Left colon (tissue), 2 donors: ENCODE data around the gene PPARD. TPM values are rescaled to one million over a fixed set of nuclear protein-coding genes. Genes with fewer than 3 reads are reported as not detected.

Source experiments
- ATAC-seq: fragments of 200-7000 bp; cut with Tn5 transposase; one replicate; pipeline ENCODE4 v1.9.1; 2020; ENCODE audit warnings: mild to moderate bottlenecking, moderate library complexity
- DNase-seq, 2 donors: peaks; one replicate each; pipeline ENCODE4 v3.0.0-alpha.2; 2020
- intact Hi-C, 2 donors: fragments of 100-400 bp; cut with DNase I in 1 of 2; cut with micrococcal nuclease in 1 of 2; formaldehyde crosslinking; loops; one replicate each; pipeline versions ENCODE4 v1.11.2 to v1.14.0; 2022; cut with DNase I, micrococcal nuclease
- microRNA-seq, 2 donors: library from miRNA; unstranded; fragments of <30 nt; microRNA quantifications; one replicate each; pipeline versions ENCODE4 v1.1.0 to v1.2.0, GENCODE V29; 2020
- total RNA-seq, 2 donors: library from RNA; stranded (reverse); fragmentation: NEBNext Ultra II Directional; extraction: Animal tissue kit (Norgen Biotek cat#: 25700); gene quantifications; one replicate each; pipeline ENCODE4 v1.2.1, GENCODE V29; 2021
- donor health status: DM: no; HTN: no; CAD: no.
- donor health status: DM: yes; HTN: yes; CAD: no.

The PPARD gene
- total RNA-seq, 2 donors from 2014 or later, result 36.0 to 68.0 TPM

DNA sequence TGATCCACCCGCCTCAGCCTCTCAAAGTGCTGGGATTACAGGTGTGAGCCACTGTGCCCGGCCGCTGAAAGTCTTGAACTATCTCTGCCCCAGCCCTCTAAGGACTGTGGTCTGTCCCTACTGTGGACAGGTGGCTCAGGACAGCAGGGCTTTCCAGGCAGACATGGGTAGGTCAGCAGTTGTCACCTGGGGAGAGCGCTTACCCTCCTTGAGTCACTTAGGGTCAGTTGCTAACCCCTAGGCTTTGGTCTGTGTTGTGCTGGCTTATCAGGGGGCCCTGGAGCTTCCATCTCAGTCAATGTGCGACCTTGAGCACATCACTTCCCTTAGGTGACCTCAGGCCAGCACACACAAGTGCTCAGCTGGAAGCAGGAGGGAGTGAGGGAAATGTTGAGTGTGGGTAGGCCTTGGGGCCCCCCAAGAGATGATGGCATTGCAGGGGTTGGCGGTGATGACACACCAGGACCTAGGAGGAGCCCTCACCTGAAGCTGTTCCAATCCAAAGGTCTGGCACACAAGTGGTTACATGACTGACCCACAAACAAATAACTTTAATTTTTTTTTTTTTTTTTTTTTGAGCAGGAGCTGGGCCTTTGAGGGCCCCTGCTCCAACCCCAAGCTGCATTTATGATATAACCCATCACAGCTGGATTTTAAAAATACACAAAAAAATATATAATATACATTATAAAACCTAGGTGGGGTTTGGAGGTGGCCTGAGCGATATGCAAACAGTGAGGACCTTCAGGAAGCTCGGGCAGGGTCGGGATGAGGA is 130.9 kb downstream of the PPARD start:
- intact Hi-C loops, result no loop called here

DNA sequence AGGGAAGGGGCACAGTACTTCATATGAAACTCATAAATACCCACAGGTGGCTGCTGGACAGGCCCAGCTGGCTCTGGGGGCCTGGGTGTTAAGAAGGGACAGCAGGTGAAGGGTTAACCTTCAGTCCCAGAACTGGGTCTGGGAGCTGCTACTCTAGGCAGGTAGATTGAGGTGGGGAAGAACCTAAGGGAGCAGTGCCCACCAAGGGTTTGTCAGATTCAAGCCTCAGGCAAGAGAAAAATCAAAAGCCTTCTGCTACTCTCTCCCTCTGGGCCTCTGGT is 131.4 kb downstream of the PPARD start:
- DNase-seq (no peak), ATAC-seq (no peak)
- intact Hi-C loops, result no loop called here

More for the DNA sequence above, 130.9 kb downstream of the PPARD start:
- ATAC-seq (no peak), DNase-seq (no peak)

DNA sequence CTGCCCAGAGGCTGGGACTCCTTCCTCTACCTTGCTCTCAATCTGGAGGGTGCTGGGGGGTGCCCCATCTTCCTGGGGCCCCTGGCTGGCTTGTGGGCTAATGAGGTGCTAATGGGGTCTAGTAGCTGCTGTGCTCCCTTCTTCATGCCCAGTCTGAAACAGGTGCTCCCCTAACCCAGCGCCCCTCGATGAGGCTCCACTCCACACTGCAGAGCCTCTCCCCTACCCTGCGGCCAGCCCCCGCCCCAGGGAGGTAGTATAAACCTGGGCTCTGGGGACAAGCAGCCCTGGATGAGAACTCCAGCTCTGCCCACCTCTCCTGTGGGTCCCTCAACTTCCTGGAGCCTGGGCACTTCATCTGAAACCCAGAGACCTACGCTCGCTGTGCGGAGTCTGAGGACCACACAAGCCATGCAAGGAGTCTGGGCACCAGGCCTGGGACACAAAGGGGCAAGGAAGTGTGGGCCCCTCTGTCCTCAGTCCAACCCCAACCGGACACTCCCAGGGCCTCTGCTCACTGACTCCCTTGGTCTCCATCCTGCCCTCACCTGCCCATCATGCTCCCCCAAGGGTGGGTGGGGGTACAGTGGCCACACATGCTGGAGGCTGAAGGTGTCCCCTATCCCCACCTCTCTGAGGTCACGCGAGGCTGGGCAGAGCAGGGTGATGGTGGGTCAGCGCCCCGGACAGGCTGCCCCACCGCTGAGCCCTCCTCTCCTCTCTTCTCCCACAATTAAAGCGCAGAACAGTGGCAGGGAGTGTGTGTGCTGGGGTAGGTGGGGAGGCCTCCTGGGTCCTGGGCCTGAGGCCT is 132.0 kb downstream of the PPARD start:
- ATAC-seq, result peak; percentile 5

DNA sequence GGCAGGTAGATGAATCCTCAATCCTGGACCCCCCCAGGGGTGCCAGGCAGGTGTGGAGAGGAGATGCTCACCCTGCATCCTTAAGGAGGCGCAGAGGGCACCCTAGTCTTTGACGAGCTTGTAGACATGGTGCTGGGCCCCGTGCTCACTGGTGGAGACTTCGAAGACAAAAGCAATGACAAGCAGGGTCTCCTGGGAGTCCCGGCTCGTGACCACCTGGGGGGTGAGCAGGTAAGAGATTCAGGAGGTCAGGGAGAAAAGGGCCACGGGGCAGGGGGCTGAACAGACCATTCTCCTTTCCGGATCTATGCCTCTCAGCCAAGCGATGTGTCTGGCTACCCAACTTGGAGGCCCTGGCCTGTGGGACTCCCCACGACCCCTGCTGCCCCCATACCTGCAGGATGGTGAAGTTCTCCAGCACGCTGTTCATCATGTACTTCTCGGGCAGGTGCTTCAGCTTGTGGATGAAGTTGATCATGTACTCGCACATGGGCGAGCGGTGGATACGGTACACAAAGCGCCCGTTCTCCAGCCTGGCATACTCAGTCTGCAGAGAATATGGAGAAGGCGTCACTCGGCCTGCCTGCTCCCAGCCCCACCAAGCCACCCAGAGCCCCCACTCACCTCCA is 132.7 kb downstream of the PPARD start:
- ATAC-seq (no peak), DNase-seq (no peak)
- intact Hi-C loops, result no loop called here

More for the DNA sequence above, 132.0 kb downstream of the PPARD start:
- intact Hi-C loops, result no loop called here
- DNase-seq, result no peak

DNA sequence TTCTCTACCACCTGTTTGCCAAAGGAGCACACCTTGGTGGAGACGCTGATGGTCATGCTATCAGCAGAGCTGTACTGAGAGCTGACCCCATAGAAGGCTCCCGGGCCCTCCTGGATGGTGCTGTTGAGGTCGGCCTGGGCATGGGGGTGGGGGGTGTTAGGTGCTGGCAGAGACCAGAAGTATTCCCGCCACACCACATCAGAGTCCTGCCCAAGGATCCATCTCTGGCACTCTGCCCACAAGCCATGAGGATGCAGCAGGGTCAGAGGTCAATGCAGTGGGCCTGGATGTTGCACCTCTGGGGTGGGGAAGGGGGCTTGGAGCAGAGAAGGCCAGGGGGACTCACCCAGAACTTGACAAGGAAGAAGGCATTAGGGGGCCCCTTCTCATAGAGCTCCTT is 133.2 kb downstream of the PPARD start:
- no peak for DNase-seq
- intact Hi-C loops, result no loop called here
- ATAC-seq, result no peak

DNA sequence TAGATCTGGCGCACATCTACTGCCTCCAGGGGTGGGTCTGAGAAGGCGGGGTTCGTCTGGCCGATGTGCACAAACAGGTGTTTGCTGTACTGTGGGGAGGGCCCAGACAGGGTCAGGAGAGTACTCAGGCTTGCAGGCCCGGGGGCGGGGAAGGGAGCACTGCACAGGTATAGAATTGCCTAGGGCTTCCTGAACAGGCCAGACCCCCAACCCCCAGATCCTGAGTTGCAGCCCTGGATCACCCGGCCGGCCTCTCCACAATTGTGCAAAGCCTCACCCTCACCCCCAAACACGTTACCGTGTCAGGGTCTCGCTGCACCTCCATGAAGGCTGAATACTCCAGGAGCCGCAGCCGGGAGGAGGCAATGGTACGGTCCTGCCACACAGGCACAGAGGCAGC is 133.6 kb downstream of the PPARD start:
- ATAC-seq, result peak; percentile 41
- intact Hi-C loops, result no loop called here
- DNase-seq, result no peak

DNA sequence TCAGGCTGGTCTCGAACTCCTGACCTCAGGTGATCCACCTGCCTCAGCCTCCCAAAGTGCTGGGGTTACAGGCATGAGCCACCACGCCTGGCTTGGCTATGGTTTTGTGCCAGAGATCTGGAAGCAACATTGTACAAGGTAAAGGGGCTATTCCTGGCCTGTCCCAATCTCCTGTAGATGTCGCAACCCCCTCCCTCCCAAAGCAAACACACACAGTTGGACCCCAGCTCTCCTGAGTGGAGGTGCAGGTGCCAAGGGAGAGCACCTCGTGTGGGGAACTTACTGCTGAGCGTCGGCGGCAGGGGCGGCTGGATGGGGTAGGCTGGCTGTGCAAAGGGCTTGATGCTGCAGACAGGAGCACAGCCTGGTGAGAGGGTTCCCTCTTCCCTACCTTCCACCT is 134.7 kb downstream of the PPARD start:
- DNase-seq, result no peak
- intact Hi-C loops, result no loop called here
- ATAC-seq, result no peak

Small RNA genes within 50 kb of the gene (microRNA-seq; reads per million reads assigned to microRNA genes)
- gene MIR7111, result 0 to 1.1 reads per million in 2 donors

Other genes with a start within 250 kb of the PPARD start
- not detected for gene TCP11, start 201.2 kb upstream of the PPARD start, total RNA-seq
- gene SCUBE3, start 128.6 kb upstream of the PPARD start, total RNA-seq, result under 1 TPM; 0.09 to 0.67 TPM
- 10 to 100 TPM; 29.1 to 33.5 TPM for gene ZNF76, start 82.8 kb upstream of the PPARD start, total RNA-seq
- 10 to 100 TPM; 10.3 to 10.5 TPM for gene DEF6, start 44.7 kb upstream of the PPARD start, total RNA-seq
- gene FANCE, start 109.8 kb downstream of the PPARD start, total RNA-seq, result 1 to 10 TPM; 3.8 to 4.9 TPM
- gene RPL10A, start 125.8 kb downstream of the PPARD start, total RNA-seq, result 100 to 1,000 TPM; 901 to 914 TPM
- gene TEAD3, start 154.5 kb downstream of the PPARD start, total RNA-seq, result 10 to 100 TPM; 25.5 to 32.1 TPM
- gene TULP1, start 170.3 kb downstream of the PPARD start, total RNA-seq, result not detected